GM12878 (cell line): ENCODE data around the gene DNMBP. TPM values are rescaled to one million over a fixed set of nuclear protein-coding genes. Genes with fewer than 3 reads are reported as not detected.

Source experiments
- ATAC-seq: fragments of 200-7000 bp; cut with Tn5 transposase; 3 replicates; pipeline ENCODE4 v1.9.1; 2020; ENCODE audit warnings: mild to moderate bottlenecking, moderate library complexity
- BruUV-seq: library from RNA; stranded (reverse); fragments of 400-500 nt; replicated peaks from 2 replicates; lab custom pipeline; 2021; lab: Mats Ljungman, UMichigan
- CTCF ChIA-PET: fragments of 300-600 bp; sonication (Branson Sonifier 250); formaldehyde crosslinking; extraction: SDS; loops from one replicate; lab custom pipeline; 2021; ENCODE audit warnings: inconsistent platforms; lab: Yijun Ruan, JAX
- POLR2A ChIA-PET: fragments of 350-600 bp; formaldehyde crosslinking; extraction: SDS; loops from one replicate; lab custom pipeline; 2021; ENCODE audit warnings: inconsistent platforms; lab: Charles Lee
- RAD21 ChIA-PET: fragments of 300-600 bp; sonication (Branson Sonifier 250); formaldehyde crosslinking; loops from one replicate; lab custom pipeline; 2023; ENCODE audit warnings: antibody characterized with exemption; ENCODE audit not compliant: unreplicated experiment; lab: Charles Lee
- SMC1A ChIA-PET: fragments of 300-600 bp; sonication (Branson Sonifier 250); formaldehyde crosslinking; loops from one replicate; lab custom pipeline; 2023; ENCODE audit not compliant: unreplicated experiment, uncharacterized antibody; lab: Charles Lee
- DNase-seq: peaks from one replicate; pipeline ENCODE4 v3.0.0-alpha.2; 2011; ENCODE audit warnings: low read depth, low spot score
- FAIRE-seq: peaks from 3 replicates; lab custom pipeline; 2011; peaks lifted over from hg19 to GRCh38; lab: Jason Lieb, UNC
- H2AFZ ChIP-seq: 2 replicates; pipeline ENCODE4 v1.6.0; 2011; ENCODE audit warnings: low read depth, low read length, control low read depth; ENCODE audit not compliant: control insufficient read depth
- H3K27ac ChIP-seq: 2 replicates; pipeline ENCODE4 v1.5.1; 2011; ENCODE audit warnings: control low read depth; ENCODE audit not compliant: control insufficient read depth, insufficient read depth
- H3K27me3 ChIP-seq, 2 experiments: replicated peaks in 1 of 2; 2 replicates each; pipeline versions ENCODE4 v1.6.0 to v1.6.1; 2011; ENCODE audit warnings: low read length in 1 of 2; ENCODE audit not compliant: control insufficient read depth in 2 of 2, insufficient read depth in 2 of 2
- H3K36me3 ChIP-seq, 2 experiments: 2 replicates each; pipeline ENCODE4 v1.5.1; 2011; ENCODE audit warnings: low read length in 1 of 2; ENCODE audit not compliant: control insufficient read depth in 2 of 2, insufficient read depth in 2 of 2
- H3K4me1 ChIP-seq: 2 replicates; pipeline ENCODE4 v1.6.1; 2011; ENCODE audit warnings: mild to moderate bottlenecking, low read length, moderate library complexity, mixed read lengths; ENCODE audit not compliant: control insufficient read depth, insufficient read depth
- H3K4me2 ChIP-seq: 2 replicates; pipeline ENCODE4 v1.6.0; 2011; ENCODE audit warnings: control low read depth; ENCODE audit not compliant: control insufficient read depth, insufficient read depth
- H3K4me3 ChIP-seq: fragments of 200-600 bp; sonication (generic); 2 replicates; pipeline ENCODE4 v1.5.1; 2016
- H3K79me2 ChIP-seq: 2 replicates; pipeline ENCODE4 v1.6.0; 2011; ENCODE audit warnings: low read length; ENCODE audit not compliant: control insufficient read depth, insufficient read depth
- H3K9ac ChIP-seq: 2 replicates; pipeline ENCODE4 v1.8.0; 2011; ENCODE audit warnings: low read length, control low read depth, mixed read lengths; ENCODE audit not compliant: control insufficient read depth, insufficient read depth
- H3K9me3 ChIP-seq: replicated peaks from 3 replicates; pipeline ENCODE4 v1.5.1; 2011; ENCODE audit warnings: mild to moderate bottlenecking, low read length; ENCODE audit not compliant: control insufficient read depth, insufficient read depth
- H4K20me1 ChIP-seq: 2 replicates; pipeline ENCODE4 v1.6.0; 2011; ENCODE audit not compliant: control insufficient read depth, insufficient read depth
- HSF1 ChIP-seq: fragments of 150-350 bp; IDR thresholded peaks from 2 replicates; pipeline ENCODE4 v1.6.1; 2014; ENCODE audit warnings: mild to moderate bottlenecking, low read depth, low read length
- MYC ChIP-seq: IDR thresholded peaks from 2 replicates; pipeline ENCODE4 v1.6.1; 2011; ENCODE audit warnings: mild to moderate bottlenecking, low read length, moderate library complexity, inconsistent platforms; ENCODE audit not compliant: insufficient read depth, insufficient replicate concordance, insufficient read length, severe bottlenecking
- NR2C1 ChIP-seq: fragments of 450-650 bp; IDR thresholded peaks from 2 replicates; pipeline ENCODE4 v1.6.1; 2017; ENCODE audit warnings: antibody characterized with exemption, mild to moderate bottlenecking, moderate library complexity
- NRF1 ChIP-seq: conservative IDR thresholded peaks from 2 replicates; pipeline ENCODE4 v1.6.1; 2011; ENCODE audit warnings: mild to moderate bottlenecking, low read depth, low read length, improper control_type of control experiment
- RFX5 ChIP-seq: IDR thresholded peaks from 2 replicates; pipeline ENCODE4 v1.6.1; 2011; ENCODE audit warnings: low read depth, low read length, improper control_type of control experiment
- SKIL ChIP-seq: fragments of 450-650 bp; IDR thresholded peaks from 2 replicates; pipeline ENCODE4 v1.6.1; 2017; ENCODE audit warnings: mild to moderate bottlenecking, low read depth, inconsistent platforms; ENCODE audit not compliant: poor library complexity, severe bottlenecking
- SMAD1 ChIP-seq: fragments of 450-650 bp; IDR thresholded peaks from 2 replicates; pipeline ENCODE4 v1.6.1; 2018; ENCODE audit warnings: mild to moderate bottlenecking, low read depth; ENCODE audit not compliant: partially characterized antibody
- STAT1 ChIP-seq: fragments of 450-650 bp; conservative IDR thresholded peaks from 2 replicates; pipeline ENCODE4 v1.6.1; 2014; ENCODE audit warnings: antibody characterized with exemption, mild to moderate bottlenecking
- TCF7 ChIP-seq: IDR thresholded peaks from 2 replicates; pipeline ENCODE4 v1.6.1; 2014; ENCODE audit warnings: antibody characterized with exemption, borderline replicate concordance
- WGBS: methylation state at CpG from one replicate; pipeline ENCODE4 v1.1.6; 2016; ENCODE audit warnings: low lambda C conversion rate; ENCODE audit not compliant: insufficient replicate concordance, insufficient coverage; ENCODE audit errors: missing lambda C conversion rate; 5-methylcytosine and 5-hydroxymethylcytosine counted together
- in situ Hi-C: fragments of 300-500 bp; cut with MboI; formaldehyde crosslinking; loops from 9 replicates; pipeline ENCODE4 v1.14.3; 2018; ENCODE audit warnings: mixed read lengths
- intact Hi-C: fragments of 100-400 bp; cut with micrococcal nuclease; formaldehyde crosslinking; loops from one replicate; pipeline ENCODE4 v1.14.2; 2022; ENCODE audit not compliant: unreplicated experiment
- polyA plus RNA-seq, 11 experiments: library from polyadenylated mRNA; depleted of rRNA in 4 of 11; unstranded in 6 of 11; stranded (reverse) in 5 of 11; fragments of >200 nt; fragmentation: Nextera tagmentation in 4 of 11; fragmentation: Illumina TruSeq in 1 of 11; extraction: Ambion mirVana in 4 of 11; extraction: Trizol in 1 of 11; gene quantifications; 1 replicate in 1 of 11; 2 replicates in 10 of 11; pipeline versions ENCODE4 v1.2.1 to v1.2.3, GENCODE V29; 2011 to 2016; ENCODE audit warnings: inconsistent platforms in 2 of 11, missing spikeins in 2 of 11, low read depth in 1 of 11
- total RNA-seq, 4 experiments: library from RNA; depleted of rRNA in 3 of 4; stranded (reverse); fragments of >200 nt in 3 of 4; fragmentation: Illumina TruSeq in 1 of 4; extraction: Trizol in 1 of 4; gene quantifications; 2 replicates each; pipeline versions ENCODE4 v1.2.1 to v1.2.3, GENCODE V29; 2013 to 2021

Gene DNMBP
- total and polyA plus RNA-seq, 10 of the 15 experiments (the other 5 are each of a cell fraction or from before 2014, with no cell fraction given), result 7.1 to 45.0 (median 22.0) TPM

GRCh38 chr10:99924451-99925255, 85.1 kb downstream of the DNMBP start:
- 100% methylated on average over 3 of the region's 3 CpGs for WGBS
- peaks cover 32% of the 10 kb centered on the region for H3K79me2 ChIP-seq
- H4K20me1 ChIP-seq, result peaks cover 5% of the 10 kb centered on the region; the same call in 1 of the 2 replicates
- H3K4me3 ChIP-seq, result no peak overlapping the region
- ChIA-PET CTCF (interaction anchor here (0.9 kb wide), 1 partner anchor 9 kb away, joined by 3 read pairs; no protein-coding TSS in a partner anchor), SMC1A (interaction anchor here (0.6 to 2.9 kb wide), 5 partner anchors 15 to 136 kb away, joined by 3 to 8 read pairs (median 4); no protein-coding TSS in a partner anchor), RAD21 (no interaction called here), POLR2A (no interaction called here)
- no peak overlapping the region for H2AFZ ChIP-seq
- peaks cover 0 to 8% of the 10 kb centered on the region in 2 experiments; a peak in 2 of 4 replicates for H3K36me3 ChIP-seq
- no peaks in the 10 kb centered on the region for H3K9me3 ChIP-seq
- no TSS peak for BruUV-seq
- in situ Hi-C loops, result no loop called here
- H3K27me3 ChIP-seq, result no peaks in the 10 kb centered on the region
- H3K9ac ChIP-seq, result no peak overlapping the region
- no peak for TF ChIP-seq SKIL
- TF ChIP-seq MYC, result no peak
- TF ChIP-seq NRF1, result no peak
- no peak for TF ChIP-seq HSF1
- TF ChIP-seq TCF7, result no peak
- TF ChIP-seq RFX5, result no peak
- TF ChIP-seq SMAD1, result no peak
- no peak for TF ChIP-seq NR2C1
- TF ChIP-seq STAT1, result no peak
- intact Hi-C loops, result no loop called here
- FAIRE-seq (no peak), ATAC-seq (no peak), DNase-seq (no peak)
- H3K27ac ChIP-seq, result no peak overlapping the region
- H3K4me2 ChIP-seq, result no peak overlapping the region
- H3K4me1 ChIP-seq, result no peaks in the 10 kb centered on the region
